ENCODE results near the gene ZNF236.
"Not testable (repeated sequence)": the region's sequence is repeated elsewhere in the genome, so short reads cannot be mapped to it uniquely, and the experiment has no call there.

ZNF236 gene

DNA sequence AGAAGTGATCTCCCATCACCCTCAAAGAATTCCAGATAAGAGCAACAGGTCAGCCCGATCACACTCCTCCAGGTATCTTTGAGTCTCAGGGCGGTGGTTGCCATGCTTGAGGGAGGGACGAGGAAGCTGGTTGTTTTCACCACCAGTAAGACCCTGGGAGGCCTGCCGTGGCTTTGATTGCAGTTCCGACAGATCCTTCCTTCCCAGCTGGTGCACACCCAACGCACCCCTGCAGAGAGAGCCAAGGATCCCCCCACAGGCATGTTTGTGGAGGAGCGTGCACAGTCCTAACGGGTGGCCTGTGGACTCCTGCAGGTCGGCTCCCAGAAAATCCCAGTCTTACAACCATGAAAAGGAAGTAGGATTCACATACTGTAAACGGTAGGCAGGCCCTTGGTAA lies 13.8 kb upstream of the ZNF236 start:
- no peak for ATAC-seq
- H3K27me3 Mint-ChIP-seq = no peaks in the 10 kb centered on the region

DNA sequence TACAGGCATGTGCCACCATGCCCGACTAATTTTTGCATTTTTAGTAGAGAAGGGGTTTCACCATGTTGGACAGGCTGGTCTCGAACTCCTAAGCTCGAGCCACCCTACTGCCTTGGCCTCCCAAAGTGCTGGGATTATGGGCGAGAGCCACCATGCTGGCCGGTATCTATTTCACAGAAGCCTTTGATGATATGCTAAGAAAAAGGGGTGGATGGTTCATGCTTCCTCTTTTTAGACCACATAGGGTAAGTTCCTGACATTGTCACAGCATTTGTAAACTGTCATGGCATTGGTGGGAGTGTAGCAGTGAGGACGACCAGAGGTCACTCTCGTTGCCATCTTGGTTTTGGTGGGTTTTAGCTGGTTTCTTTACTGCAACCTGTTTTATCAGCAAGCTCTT lies 10.8 kb upstream of the ZNF236 start:
- H3K9me3 Mint-ChIP-seq; H3K36me3 Mint-ChIP-seq (ENCODE audit: low read depth); H3K4me3 Mint-ChIP-seq: not testable (repeated sequence)

More for the DNA sequence above, 13.8 kb upstream of the ZNF236 start:
- H3K27ac Mint-ChIP-seq = no peak overlapping the region
- no peaks in the 10 kb centered on the region for H3K36me3 Mint-ChIP-seq (ENCODE audit: low read depth)
- H3K9me3 Mint-ChIP-seq = no peaks in the 10 kb centered on the region
- no peak overlapping the region for H3K4me3 Mint-ChIP-seq
- no peak for DNase-seq
- H3K4me1 Mint-ChIP-seq = peaks cover 8% of the 10 kb centered on the region

DNA sequence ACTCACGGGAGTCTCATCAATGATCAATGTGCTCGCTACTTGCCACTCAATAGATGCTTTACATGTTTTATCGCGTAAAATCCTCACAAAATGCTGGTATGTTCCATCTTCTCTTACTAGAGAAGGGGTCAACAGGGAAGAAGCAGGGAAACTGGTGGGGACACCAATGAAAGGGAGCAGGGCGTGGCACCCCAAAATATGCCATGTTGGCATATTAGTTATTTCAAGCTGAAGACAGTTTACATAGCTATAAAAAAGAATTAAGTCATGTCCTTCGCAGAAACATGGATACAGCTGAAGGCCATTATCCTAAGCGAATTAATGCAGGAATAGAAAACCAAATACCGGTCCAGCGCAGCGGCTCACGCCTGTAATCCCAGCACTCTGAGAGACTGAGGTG lies 8.1 kb upstream of the ZNF236 start:
- no peaks in the 10 kb centered on the region for H3K27me3 Mint-ChIP-seq
- H3K4me1 Mint-ChIP-seq = peaks cover 5% of the 10 kb centered on the region
- DNase-seq = no peak
- H3K4me3 Mint-ChIP-seq = no peak overlapping the region
- H3K36me3 Mint-ChIP-seq (ENCODE audit: low read depth) = peaks cover 13% of the 10 kb centered on the region
- no peak overlapping the region for H3K27ac Mint-ChIP-seq
- no peak for ATAC-seq
- H3K9me3 Mint-ChIP-seq = no peaks in the 10 kb centered on the region

More for the DNA sequence above, 10.8 kb upstream of the ZNF236 start:
- not testable (repeated sequence) for ATAC-seq, H3K27me3 Mint-ChIP-seq, H3K27ac Mint-ChIP-seq, H3K4me1 Mint-ChIP-seq, DNase-seq

DNA sequence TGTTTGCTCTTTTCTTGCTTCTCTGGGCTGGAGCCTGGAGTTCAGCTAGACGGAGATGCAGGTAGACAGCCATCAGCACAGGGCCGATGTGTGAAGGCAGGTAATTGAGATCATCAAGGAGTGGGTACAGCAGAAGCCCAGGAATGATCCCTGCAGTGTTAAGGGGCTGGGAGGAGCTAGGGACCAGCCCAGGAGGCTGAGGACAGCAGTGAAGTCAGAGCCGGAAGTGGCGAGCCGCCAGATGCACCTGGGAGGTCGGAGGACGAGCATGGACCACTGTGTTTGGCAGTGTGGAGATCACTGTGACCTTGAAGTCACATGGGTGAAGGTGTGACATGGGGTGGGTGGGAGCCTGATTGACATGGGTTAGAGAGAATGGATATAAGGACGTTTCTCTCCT lies 6.2 kb upstream of the ZNF236 start:
- DNase-seq (no peak), ATAC-seq (no peak)
- Mint-ChIP-seq H3K4me1 (peaks cover 21% of the 10 kb centered on the region), H3K36me3 (ENCODE audit: low read depth) (peaks cover 17% of the 10 kb centered on the region), H3K27ac (peak overlapping the region; percentile 49), H3K9me3 (no peaks in the 10 kb centered on the region), H3K4me3 (no peak overlapping the region), H3K27me3 (no peaks in the 10 kb centered on the region)

GRCh38 chr18:76817888-76818611 lies 4.3 kb upstream of the ZNF236 start:
- H3K4me3 Mint-ChIP-seq = no peak overlapping the region
- DNase-seq (no peak), ATAC-seq (no peak)
- H3K9me3 Mint-ChIP-seq = no peaks in the 10 kb centered on the region
- H3K27ac Mint-ChIP-seq = no peak overlapping the region
- peaks cover 17% of the 10 kb centered on the region for H3K36me3 Mint-ChIP-seq (ENCODE audit: low read depth)
- no peaks in the 10 kb centered on the region for H3K27me3 Mint-ChIP-seq
- H3K4me1 Mint-ChIP-seq = peaks cover 21% of the 10 kb centered on the region

GRCh38 chr18:76819411-76820136 lies 2.8 kb upstream of the ZNF236 start:
- no peak for DNase-seq
- Mint-ChIP-seq H3K36me3 (ENCODE audit: low read depth) (peaks cover 17% of the 10 kb centered on the region), H3K27ac (peak overlapping the region; percentile 39), H3K4me3 (peak overlapping the region; percentile 88), H3K27me3 (no peaks in the 10 kb centered on the region), H3K9me3 (no peaks in the 10 kb centered on the region), H3K4me1 (peaks cover 32% of the 10 kb centered on the region)
- ATAC-seq = no peak

- DNase-seq (no peak), ATAC-seq (no peak)
- Mint-ChIP-seq H3K27me3 (no peaks in the 10 kb centered on the region), H3K9me3 (no peaks in the 10 kb centered on the region), H3K4me3 (peak overlapping the region; percentile 88), H3K27ac (peak overlapping the region; percentile 76), H3K4me1 (peaks cover 39% of the 10 kb centered on the region), H3K36me3 (ENCODE audit: low read depth) (peaks cover 10% of the 10 kb centered on the region)
These were observed 942 bp upstream of the ZNF236 start for GRCh38 chr18:76821356-76821874.

DNA sequence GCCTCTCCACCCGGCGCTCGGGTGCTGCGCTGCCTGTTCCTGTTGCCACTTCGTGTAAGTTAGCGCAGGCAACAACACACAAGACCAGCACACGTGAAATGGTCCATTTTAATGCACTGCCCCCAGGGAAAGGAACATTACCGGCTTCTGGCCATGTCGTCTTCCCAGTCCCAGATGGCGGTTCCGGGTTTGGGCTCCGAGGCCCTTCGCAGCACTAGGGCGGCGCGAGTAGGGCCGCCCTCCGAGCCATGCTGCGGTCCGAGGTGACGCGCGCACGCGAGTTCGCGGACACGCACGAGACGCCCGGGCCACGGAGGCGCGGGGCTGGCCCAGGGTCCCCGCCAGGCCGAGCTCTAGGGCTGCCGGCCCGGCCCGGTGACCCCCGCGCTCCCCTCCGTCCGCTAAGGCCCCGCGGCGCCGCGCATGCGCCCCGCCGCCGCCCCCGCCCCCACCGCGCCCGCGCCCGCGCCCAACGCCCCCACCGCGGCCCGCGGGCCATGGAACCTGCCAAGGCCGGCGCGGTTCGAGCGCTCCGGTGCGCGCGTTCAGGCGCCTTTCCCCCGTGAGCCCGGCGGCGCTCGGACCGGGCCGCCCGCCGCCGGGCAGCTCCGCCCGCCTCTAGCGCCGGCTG lies 367 bp upstream of the ZNF236 start:
- ATAC-seq (peak; percentile 50), DNase-seq (peak; percentile 62)
- Mint-ChIP-seq H3K4me1 (peaks cover 39% of the 10 kb centered on the region), H3K9me3 (no peaks in the 10 kb centered on the region), H3K27ac (peak overlapping the region; percentile 76), H3K4me3 (peak overlapping the region; percentile 88), H3K27me3 (no peaks in the 10 kb centered on the region), H3K36me3 (ENCODE audit: low read depth) (peaks cover 10% of the 10 kb centered on the region)

DNA sequence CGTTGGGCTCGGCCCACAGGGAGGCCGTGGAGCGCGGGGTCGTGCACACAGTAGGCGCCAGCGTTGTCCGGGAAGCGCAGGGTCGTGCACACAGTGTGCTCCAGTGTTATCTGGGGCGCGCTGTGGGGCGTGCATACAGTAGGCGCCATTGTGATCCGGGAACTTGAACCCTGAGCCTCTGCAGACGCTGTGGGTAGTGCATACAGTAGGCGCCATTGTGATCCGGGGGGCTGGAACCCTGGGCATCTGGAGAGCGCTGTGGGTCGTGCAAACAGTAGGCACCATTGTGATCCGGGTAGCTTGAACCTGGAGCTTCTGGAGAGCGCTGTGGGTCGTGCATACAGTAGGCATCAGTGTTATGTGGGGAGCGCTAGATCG lies 793 bp downstream of the ZNF236 start:
- Mint-ChIP-seq H3K27ac (peak overlapping the region; percentile 87), H3K36me3 (ENCODE audit: low read depth) (peaks cover 10% of the 10 kb centered on the region), H3K9me3 (no peaks in the 10 kb centered on the region), H3K4me3 (peak overlapping the region; percentile 86), H3K27me3 (no peaks in the 10 kb centered on the region), H3K4me1 (peaks cover 47% of the 10 kb centered on the region)
- ATAC-seq (no peak), DNase-seq (peak; percentile 17)

DNA sequence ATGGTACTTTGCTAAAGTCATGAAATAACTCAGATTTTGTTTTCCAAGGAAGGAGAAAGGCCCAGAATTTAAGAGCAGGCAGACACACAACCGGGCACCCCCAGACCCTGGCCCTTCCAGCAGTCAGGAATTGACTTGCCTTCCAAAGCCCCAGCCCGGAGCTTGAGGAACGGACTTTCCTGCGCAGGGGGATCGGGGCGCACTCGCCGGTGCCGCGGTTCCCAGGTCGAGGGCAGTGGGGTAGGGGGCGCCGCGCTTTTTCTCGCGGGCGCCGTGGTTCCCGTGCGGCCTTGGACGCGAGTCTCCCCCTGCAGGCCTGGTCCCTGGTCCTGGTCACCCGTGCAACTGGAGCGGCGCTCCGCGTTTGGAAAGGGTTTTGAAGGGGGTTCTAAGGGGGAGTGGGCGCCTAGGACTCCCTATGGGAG lies 1.2 kb downstream of the ZNF236 start:
- H3K4me1 Mint-ChIP-seq = peaks cover 44% of the 10 kb centered on the region
- DNase-seq = no peak

DNA sequence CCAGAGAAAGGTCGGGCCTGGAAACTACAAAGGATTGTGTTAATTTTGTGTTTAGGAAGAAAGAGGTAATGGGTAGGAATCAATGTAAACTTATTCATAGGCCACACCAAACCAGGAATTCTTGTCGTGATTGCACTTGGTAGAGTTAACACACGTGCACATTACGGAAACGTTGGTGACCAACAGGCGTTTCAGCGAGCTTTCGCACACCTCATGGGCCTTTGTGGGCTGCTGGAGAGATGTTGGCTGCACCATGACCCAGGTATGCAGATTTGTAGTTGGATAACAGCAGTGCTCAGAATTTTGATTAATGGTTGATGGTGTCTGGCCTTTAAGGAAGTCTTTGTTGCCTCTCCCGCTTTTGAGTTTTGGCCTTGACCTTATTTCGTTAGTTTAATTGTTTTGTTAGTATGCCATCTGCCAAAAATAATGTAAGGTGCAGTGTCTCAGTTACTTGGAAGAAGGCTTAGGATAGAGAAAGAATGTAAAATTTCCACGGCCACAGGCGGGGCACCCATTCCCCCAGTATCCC lies 1.9 kb downstream of the ZNF236 start:
- Mint-ChIP-seq H3K27ac (peak overlapping the region; percentile 65), H3K4me1 (peaks cover 41% of the 10 kb centered on the region), H3K9me3 (no peaks in the 10 kb centered on the region), H3K36me3 (ENCODE audit: low read depth) (peaks cover 5% of the 10 kb centered on the region), H3K4me3 (peak overlapping the region; percentile 86), H3K27me3 (no peaks in the 10 kb centered on the region)
- ATAC-seq (no peak), DNase-seq (no peak)

More for the DNA sequence above, 1.2 kb downstream of the ZNF236 start:
- H3K27ac Mint-ChIP-seq = peak overlapping the region; percentile 87
- no peak for ATAC-seq
- H3K4me3 Mint-ChIP-seq = peak overlapping the region; percentile 86
- H3K36me3 Mint-ChIP-seq (ENCODE audit: low read depth) = peaks cover 7% of the 10 kb centered on the region
- no peaks in the 10 kb centered on the region for H3K9me3 Mint-ChIP-seq
- no peaks in the 10 kb centered on the region for H3K27me3 Mint-ChIP-seq

GRCh38 chr18:76824754-76825153 lies 2.4 kb downstream of the ZNF236 start:
- Mint-ChIP-seq H3K36me3 (ENCODE audit: low read depth) (peaks cover 4% of the 10 kb centered on the region), H3K4me1 (peaks cover 37% of the 10 kb centered on the region), H3K27ac (no peak overlapping the region), H3K4me3 (peak overlapping the region; percentile 5), H3K27me3 (no peaks in the 10 kb centered on the region), H3K9me3 (no peaks in the 10 kb centered on the region)
- DNase-seq (no peak), ATAC-seq (no peak)

DNA sequence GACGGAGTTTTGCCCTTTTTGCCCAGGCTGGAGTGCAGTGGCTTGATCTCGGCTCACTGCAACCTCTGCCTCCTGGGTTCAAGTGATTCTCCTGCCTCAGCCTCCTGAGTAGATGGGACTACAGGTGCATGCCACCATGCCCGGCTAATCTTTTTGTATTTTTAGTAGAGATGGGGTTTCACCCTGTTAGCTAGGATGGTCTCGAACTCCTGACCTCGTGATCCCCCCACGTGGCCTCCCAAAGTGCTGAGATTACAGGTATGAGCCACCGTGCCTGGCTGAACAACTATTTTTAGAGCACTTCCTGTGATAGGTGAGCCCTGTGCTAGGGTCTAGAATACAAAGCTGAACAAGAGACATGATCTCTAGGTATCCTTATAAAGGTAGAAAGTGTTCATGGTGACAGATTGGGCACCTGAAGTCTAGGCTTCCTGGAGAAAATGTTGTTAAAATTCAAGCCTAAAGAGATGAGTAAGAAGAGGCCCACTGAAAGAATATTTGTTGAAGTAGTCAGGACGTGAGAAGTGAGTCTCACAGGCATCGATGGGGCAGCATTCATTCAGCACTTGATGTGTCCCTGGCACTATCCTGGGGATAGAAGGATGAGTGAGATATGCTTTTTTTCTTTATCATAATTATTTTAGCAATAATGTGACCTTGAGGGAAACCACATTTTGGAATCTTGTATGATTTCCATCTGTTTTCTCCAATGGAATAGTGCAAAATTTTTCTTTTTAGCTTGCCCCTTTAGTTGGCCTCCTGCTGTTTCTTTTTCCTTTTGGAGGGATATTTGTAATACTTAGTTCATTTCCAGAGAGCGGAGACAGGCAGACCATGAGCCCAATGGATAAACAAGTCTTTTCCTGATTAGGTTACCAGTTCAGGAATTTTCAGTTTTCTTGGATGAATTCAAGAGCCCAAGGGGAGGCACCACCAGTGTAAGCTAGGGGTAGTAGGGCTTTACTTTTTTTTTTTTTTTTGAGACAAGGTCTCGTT lies 5.1 kb downstream of the ZNF236 start:
- DNase-seq (no peak), ATAC-seq (no peak)
- Mint-ChIP-seq H3K9me3 (no peaks in the 10 kb centered on the region), H3K27ac (no peak overlapping the region), H3K4me1 (peaks cover 29% of the 10 kb centered on the region), H3K4me3 (no peak overlapping the region), H3K36me3 (ENCODE audit: low read depth) (no peaks in the 10 kb centered on the region), H3K27me3 (no peaks in the 10 kb centered on the region)

GRCh38 chr18:76834379-76834778 lies 12.0 kb downstream of the ZNF236 start:
- Mint-ChIP-seq H3K4me3 (no peak overlapping the region), H3K27me3 (no peaks in the 10 kb centered on the region), H3K36me3 (ENCODE audit: low read depth) (no peaks in the 10 kb centered on the region), H3K4me1 (peaks cover 27% of the 10 kb centered on the region), H3K27ac (no peak overlapping the region), H3K9me3 (no peaks in the 10 kb centered on the region)
- DNase-seq (no peak), ATAC-seq (no peak)

Measured in activated naive CD8-positive, alpha-beta T cell treated with anti-CD3 and anti-CD28 coated beads, Interleukin-2, amount 50 U/mL, for 24 hours (primary cell).